Measurements from ENCODE around the gene CSMD2.

- TF ChIP-seq, protein P1, sequence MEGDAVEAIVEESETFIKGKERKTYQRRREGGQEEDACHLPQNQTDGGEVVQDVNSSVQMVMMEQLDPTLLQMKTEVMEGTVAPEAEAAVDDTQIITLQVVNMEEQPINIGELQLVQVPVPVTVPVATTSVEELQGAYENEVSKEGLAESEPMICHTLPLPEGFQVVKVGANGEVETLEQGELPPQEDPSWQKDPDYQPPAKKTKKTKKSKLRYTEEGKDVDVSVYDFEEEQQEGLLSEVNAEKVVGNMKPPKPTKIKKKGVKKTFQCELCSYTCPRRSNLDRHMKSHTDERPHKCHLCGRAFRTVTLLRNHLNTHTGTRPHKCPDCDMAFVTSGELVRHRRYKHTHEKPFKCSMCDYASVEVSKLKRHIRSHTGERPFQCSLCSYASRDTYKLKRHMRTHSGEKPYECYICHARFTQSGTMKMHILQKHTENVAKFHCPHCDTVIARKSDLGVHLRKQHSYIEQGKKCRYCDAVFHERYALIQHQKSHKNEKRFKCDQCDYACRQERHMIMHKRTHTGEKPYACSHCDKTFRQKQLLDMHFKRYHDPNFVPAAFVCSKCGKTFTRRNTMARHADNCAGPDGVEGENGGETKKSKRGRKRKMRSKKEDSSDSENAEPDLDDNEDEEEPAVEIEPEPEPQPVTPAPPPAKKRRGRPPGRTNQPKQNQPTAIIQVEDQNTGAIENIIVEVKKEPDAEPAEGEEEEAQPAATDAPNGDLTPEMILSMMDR (IDR thresholded peaks at IDR 0.05), result no peak
- TF ChIP-seq IRF2 (CRISPR knock-in tag; IDR thresholded peaks at IDR 0.05; ENCODE audit: borderline replicate concordance, low read depth) (no peak), STAT6 (CRISPR knock-in tag; conservative IDR thresholded peaks at IDR 0.05; ENCODE audit: low read depth) (no peak), ARID4B (CRISPR knock-in tag; IDR thresholded peaks at IDR 0.05; ENCODE audit: borderline replicate concordance) (no peak)
- TF ChIP-seq, protein P2, sequence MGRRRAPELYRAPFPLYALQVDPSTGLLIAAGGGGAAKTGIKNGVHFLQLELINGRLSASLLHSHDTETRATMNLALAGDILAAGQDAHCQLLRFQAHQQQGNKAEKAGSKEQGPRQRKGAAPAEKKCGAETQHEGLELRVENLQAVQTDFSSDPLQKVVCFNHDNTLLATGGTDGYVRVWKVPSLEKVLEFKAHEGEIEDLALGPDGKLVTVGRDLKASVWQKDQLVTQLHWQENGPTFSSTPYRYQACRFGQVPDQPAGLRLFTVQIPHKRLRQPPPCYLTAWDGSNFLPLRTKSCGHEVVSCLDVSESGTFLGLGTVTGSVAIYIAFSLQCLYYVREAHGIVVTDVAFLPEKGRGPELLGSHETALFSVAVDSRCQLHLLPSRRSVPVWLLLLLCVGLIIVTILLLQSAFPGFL (CRISPR knock-in tag; IDR thresholded peaks at IDR 0.05; ENCODE audit: borderline replicate concordance), result no peak
- TF ChIP-seq, protein P3, sequence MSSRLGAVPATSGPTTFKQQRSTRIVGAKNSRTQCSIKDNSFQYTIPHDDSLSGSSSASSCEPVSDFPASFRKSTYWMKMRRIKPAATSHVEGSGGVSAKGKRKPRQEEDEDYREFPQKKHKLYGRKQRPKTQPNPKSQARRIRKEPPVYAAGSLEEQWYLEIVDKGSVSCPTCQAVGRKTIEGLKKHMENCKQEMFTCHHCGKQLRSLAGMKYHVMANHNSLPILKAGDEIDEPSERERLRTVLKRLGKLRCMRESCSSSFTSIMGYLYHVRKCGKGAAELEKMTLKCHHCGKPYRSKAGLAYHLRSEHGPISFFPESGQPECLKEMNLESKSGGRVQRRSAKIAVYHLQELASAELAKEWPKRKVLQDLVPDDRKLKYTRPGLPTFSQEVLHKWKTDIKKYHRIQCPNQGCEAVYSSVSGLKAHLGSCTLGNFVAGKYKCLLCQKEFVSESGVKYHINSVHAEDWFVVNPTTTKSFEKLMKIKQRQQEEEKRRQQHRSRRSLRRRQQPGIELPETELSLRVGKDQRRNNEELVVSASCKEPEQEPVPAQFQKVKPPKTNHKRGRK (CRISPR knock-in tag; IDR thresholded peaks at IDR 0.05; ENCODE audit: borderline replicate concordance), result no peak
Measured at GRCh38 chr1:33876970-33877650, 287.9 kb downstream of the CSMD2 start.

All from WTC11 (cell line).